ENCODE results near the gene TEAD3.
"Not testable (repeated sequence)": the region's sequence is repeated elsewhere in the genome, so short reads cannot be mapped to it uniquely, and the experiment has no call there.

Gene TEAD3

GRCh38 chr6:35496841-35497570, at the start of gene TEAD3:
Gene TEAD3, minus strand, starts transcription at chr6:35497079.
- no peak for DNase-seq

DNA sequence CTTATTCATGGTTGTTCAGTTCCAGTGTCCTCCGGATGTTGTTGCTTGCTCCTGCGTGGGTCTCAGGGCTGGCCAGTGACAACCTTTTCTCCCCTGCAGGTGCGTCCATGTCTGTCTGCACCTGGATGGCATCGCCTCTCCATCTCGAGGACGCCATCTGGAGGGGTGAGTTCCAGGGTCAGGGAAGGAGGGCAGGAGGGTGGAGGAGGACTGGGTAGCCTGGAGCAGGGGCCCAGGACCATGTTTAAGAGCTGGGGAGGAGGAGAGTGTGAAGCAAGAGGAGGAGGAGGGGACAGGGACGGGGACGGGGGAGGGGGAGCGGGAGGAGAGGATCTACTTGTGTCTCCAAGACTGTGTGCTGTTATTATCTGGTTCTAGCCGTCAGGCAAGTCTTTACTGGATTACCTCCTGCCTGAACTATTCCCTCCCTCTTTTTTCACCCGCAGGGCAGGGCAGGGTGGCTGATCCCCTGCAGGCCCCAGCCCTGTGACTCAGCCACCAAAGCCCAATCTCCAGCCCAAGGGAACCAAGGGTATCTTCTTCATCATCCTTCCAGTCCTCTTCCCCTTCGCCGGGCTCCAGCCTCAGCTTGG, 48.0 kb upstream of the TEAD3 start:
- DNase-seq = no peak

- DNase-seq = no peak
These were observed 46.7 kb upstream of the TEAD3 start for GRCh38 chr6:35543459-35544193.

- no peak for DNase-seq
These were observed 45.0 kb upstream of the TEAD3 start for GRCh38 chr6:35541836-35542235.

DNA sequence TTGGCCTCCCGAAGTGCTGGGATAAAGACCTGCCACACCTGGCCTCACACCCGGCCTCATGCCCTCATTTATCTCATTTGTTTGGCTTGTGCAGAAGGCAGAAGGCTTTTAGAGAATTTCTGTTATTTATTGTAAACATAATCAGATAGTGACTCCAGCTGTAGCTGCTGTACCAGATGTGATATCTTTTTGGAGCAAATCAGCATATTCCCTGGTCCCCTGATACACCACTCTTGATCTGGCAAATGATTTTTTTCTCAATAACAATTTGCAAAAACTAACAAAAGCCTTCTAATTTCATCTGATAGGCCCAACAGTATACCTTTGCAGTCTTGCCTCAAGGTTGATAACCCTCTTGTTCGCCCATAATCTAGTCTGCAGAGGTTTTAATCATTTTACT, 42.3 kb upstream of the TEAD3 start:
- no peak for DNase-seq

GRCh38 chr6:35535847-35536246, 39.0 kb upstream of the TEAD3 start:
- DNase-seq = not testable (repeated sequence)

DNA sequence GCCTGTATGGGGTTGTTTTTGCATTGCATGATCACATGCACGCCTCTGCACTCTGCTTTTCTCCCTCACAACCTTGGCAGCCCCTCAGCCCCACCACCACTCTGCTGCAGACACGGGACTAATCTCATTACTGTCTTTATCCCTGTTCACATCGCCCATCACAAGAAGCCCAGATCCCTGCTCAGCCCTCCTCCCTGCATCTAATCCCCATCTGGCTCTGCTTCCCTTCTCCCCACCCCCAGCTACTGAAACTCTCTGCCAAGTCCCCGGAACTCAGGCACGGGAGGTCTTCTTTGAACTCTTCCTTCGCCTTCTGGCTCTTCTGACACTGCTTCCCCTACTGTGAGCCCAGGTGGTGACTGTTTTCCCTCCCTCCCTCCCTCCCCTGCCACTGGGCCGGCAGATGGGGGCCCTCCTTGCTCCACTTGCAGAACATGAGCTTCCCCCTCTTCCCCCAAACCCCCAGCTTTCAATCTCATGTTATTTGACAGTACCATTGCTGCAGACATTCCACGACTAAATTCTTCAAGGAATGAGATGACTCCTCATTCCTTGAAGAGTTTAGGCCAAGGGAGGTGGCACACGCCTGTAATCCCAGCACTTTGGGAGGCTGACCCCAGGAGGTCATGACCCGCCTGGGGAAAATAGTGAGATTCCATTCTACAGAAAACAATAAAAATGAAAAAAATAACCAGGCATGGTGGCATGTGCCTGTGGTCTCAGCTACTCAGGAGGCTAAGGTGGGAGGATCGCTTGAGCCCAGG, 37.7 kb upstream of the TEAD3 start:
- DNase-seq = no peak

DNA sequence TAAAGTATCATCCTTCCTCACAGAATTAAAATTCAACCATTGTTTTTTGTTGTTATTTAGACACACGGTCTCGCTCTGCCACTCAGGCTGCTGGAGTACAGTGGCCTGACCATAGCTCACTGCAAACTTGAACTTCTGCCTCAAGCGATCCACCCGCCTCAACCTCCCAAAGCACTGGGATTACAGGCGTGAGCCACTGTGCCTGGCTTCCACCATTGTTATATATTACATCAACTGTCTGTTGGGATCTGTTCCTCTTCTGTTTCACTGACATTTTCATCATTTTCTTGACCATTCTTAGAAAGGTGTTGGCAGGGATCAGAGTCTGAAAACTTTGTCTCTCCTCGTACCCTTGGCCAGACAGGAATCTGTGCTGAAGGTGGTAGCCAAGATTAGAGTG, 37.1 kb upstream of the TEAD3 start:
- no peak for DNase-seq

DNA sequence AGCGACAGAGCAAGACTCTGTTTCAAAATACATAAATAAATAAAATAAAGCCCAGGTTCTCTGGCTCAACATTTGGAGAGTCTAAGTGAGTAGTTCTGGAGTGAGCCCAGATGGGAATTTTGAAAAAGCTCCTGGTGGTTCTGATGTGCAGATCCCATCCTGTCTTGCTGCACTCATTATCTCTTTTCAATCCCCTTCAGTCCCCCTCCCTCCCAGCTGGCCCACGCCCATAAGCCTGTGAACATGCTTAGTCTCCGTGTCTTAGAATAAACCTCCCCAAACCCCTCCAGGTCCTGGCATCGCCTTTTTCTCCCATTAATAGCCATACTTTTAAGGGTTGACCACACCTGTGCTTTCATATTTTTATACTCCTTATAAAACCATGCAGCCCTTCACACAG, 35.2 kb upstream of the TEAD3 start:
- DNase-seq = no peak

GRCh38 chr6:35524380-35525020, 27.6 kb upstream of the TEAD3 start:
- DNase-seq = no peak

DNA sequence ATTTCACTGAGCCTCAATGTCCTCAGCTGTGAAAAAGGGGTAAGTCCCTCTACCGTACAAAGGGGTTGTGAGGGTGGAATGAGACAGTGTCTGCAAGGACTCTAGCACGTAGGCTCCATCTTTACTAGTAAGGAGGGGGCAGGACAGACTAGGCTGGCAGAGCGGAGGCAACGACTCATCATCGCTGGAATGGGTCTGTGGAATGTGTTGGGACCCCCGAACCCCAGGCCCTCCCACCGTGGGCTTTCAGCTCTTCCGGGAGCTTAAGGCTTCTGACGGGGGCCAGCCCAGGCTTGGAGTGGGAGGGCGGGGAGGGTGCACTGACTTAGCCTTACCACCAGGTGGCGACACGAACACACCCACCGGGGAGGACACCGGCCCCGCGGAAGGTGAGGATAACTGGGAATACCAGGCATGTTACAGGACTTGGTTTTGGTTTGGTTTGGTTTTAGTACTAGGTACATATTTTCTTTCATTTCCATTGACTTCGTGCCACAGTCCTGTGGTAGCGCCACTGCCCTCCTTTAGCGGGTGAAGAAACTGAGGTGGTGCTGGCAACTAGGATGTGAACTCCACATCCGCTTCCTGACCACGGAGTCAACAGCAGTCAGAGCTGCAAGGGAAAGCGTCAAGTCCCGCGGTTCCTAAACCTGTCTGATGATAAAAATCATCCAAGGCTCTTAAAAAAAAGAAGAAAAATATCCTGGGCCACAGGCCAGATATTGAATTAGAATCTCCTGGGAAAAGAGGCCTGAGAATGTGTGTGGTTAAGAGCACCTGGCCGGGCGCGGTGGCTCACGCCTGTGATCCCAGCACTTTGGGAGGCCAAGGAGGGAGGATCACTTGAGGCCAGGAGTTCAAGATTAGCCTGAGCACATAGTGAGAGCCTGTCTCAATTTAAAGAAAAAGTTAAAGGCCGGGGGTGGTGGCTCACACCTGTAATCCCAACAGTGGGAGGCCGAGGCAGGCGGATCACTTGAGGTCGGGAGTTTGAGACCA, 26.1 kb upstream of the TEAD3 start:
- no peak for DNase-seq

- no peak for DNase-seq
These were observed 25.3 kb upstream of the TEAD3 start for GRCh38 chr6:35522151-35522550.

DNA sequence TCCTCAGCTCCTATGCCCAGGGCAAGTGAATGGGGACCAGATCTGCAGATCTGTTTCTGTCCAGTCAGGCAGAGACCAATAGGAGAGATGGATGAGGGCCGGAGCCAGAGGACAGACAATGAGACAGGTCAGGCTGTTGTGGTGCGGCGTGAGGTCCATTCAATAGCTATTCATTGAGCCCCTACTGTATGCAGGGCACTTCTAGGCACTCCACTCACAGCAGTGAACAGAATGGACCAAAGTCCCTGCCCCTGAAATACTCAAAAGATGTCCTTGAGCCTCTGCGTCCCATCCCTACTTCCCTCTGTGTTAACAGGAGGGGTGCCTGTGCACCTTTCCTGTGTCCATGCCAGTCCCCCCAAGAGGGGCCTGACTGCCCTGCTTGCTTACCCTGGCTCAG, 24.4 kb upstream of the TEAD3 start:
- no peak for DNase-seq

- no peak for DNase-seq
These were observed 22.6 kb upstream of the TEAD3 start for GRCh38 chr6:35519313-35520015.

GRCh38 chr6:35518566-35519312, 21.9 kb upstream of the TEAD3 start:
- DNase-seq = no peak

- not testable (repeated sequence) for DNase-seq
These were observed 21.1 kb upstream of the TEAD3 start for GRCh38 chr6:35517978-35518377.

- no peak for DNase-seq
These were observed 19.8 kb upstream of the TEAD3 start for GRCh38 chr6:35516712-35517111.

GRCh38 chr6:35515939-35516338, 19.1 kb upstream of the TEAD3 start:
- DNase-seq = not testable (repeated sequence)

DNA sequence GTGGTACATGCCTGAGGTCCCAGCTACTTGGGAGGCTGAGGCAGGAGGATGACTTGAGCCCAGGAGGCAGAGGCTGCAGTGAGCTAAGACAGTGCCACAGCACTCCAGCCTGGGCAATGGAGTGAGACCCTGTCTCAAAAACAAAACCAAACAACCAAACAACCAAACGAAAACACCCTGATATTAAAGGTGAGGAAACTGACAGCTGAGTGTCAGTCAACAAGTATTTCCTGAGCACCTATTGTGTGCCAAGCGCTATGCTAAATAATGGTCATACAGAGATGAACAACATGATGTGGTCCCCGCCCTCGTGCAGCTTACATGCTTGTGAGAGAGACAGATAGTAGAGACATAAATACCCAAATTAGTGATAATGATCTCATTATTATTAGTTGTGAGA, 17.7 kb upstream of the TEAD3 start:
- DNase-seq = no peak

GRCh38 chr6:35512740-35513139, 15.9 kb upstream of the TEAD3 start, which contains the start of gene TULP1:
Gene TULP1, minus strand, starts transcription at chr6:35512896. Its CDS starts 38 bp downstream, at chr6:35512858.
- DNase-seq = no peak

Measured in cortex of kidney (tissue), 1 donor.